ENCODE results near the gene OR2A5. TPM values are rescaled to one million over a fixed set of nuclear protein-coding genes. Genes with fewer than 3 reads are reported as not detected.

The OR2A5 gene
- total and polyA plus RNA-seq, 2 of the 8 experiments (the other 6 are each of a cell fraction or from before 2014, with no cell fraction given), result not detected

- TF ChIP-seq CHD7 (IDR thresholded peaks at IDR 0.05; ENCODE audit: insufficient replicate concordance, low read length) (no peak), CHD1 (IDR thresholded peaks at IDR 0.05; ENCODE audit: low read depth, low read length) (no peak), BRCA1 (IDR thresholded peaks at IDR 0.05; ENCODE audit: low read depth, low read length) (no peak), KDM5A (IDR thresholded peaks at IDR 0.05; ENCODE audit: low read length) (no peak), USF2 (IDR thresholded peaks at IDR 0.05; ENCODE audit: low read length) (no peak), POLR2A (IDR thresholded peaks at IDR 0.05; ENCODE audit: control extremely low read depth in 1 of 2, low read depth in 2 of 2, low read length in 2 of 2) (no peak)
These were observed 37.1 kb upstream of the OR2A5 start (continued) for GRCh38 chr7:144011458-144012230.

Measured in H1 (cell line).